Neuronal stem cell (in vitro differentiated cells): ENCODE data around the gene OR2C3.

Source experiments
- DNase-seq: peaks from one replicate; pipeline ENCODE4 v3.0.0-alpha.2; 2013; ENCODE audit warnings: low spot score
- H2AFZ ChIP-seq: one replicate; pipeline ENCODE4 v1.6.1; 2013; ENCODE audit warnings: mild to moderate bottlenecking, low read length, inconsistent platforms
- H2AK5ac ChIP-seq: 2 replicates; pipeline ENCODE4 v1.6.1; 2013; ENCODE audit warnings: low read depth, mild to moderate bottlenecking, inconsistent platforms, low read length, moderate library complexity, mixed read lengths
- H2BK120ac ChIP-seq: 2 replicates; pipeline ENCODE4 v1.6.1; 2013; ENCODE audit warnings: low read depth, mild to moderate bottlenecking, inconsistent platforms, low read length, moderate library complexity, mixed read lengths
- H2BK12ac ChIP-seq: one replicate; pipeline ENCODE4 v1.6.1; 2013; ENCODE audit warnings: low read length, inconsistent platforms
- H2BK15ac ChIP-seq: 2 replicates; pipeline ENCODE4 v1.6.1; 2013; ENCODE audit warnings: mild to moderate bottlenecking, low read length, inconsistent platforms, mixed read lengths
- H2BK5ac ChIP-seq: one replicate; pipeline ENCODE4 v1.6.1; 2013; ENCODE audit warnings: inconsistent platforms, mild to moderate bottlenecking, low read length, moderate library complexity
- H3K14ac ChIP-seq: one replicate; pipeline ENCODE4 v1.6.1; 2013; ENCODE audit warnings: low read length, inconsistent platforms
- H3K18ac ChIP-seq: 2 replicates; pipeline ENCODE4 v1.6.1; 2013; ENCODE audit warnings: low read length, inconsistent platforms
- H3K23ac ChIP-seq: 2 replicates; pipeline ENCODE4 v1.6.1; 2013; ENCODE audit warnings: low read depth, mild to moderate bottlenecking, mixed read lengths, low read length, inconsistent platforms; ENCODE audit not compliant: poor library complexity
- H3K27ac ChIP-seq: replicated peaks from 3 replicates; pipeline ENCODE4 v1.5.1; 2013; ENCODE audit warnings: low read length, inconsistent platforms
- H3K27me3 ChIP-seq, 3 experiments: 2 replicates each; pipeline ENCODE4 v1.6.1; 2013; ENCODE audit warnings: low read length in 3 of 3, mild to moderate bottlenecking in 2 of 3, inconsistent platforms in 1 of 3, low read depth in 1 of 3, mixed read lengths in 1 of 3, moderate library complexity in 1 of 3; ENCODE audit not compliant: control insufficient read depth in 3 of 3, insufficient read depth in 3 of 3
- H3K36me3 ChIP-seq, 2 donors: replicated peaks in 1 of 2; 2 replicates each; pipeline ENCODE4 v1.6.1; 2013; ENCODE audit warnings: low read length in 2 of 2; ENCODE audit not compliant: control insufficient read depth in 2 of 2, insufficient read depth in 2 of 2
- H3K4ac ChIP-seq: 2 replicates; pipeline ENCODE4 v1.6.1; 2013; ENCODE audit warnings: inconsistent platforms, mild to moderate bottlenecking, low read length, moderate library complexity
- H3K4me1 ChIP-seq, 2 donors: 1 replicate in 1 of 2; 2 replicates in 1 of 2; pipeline ENCODE4 v1.6.1; 2013; ENCODE audit warnings: low read length in 2 of 2, low read depth in 1 of 2; ENCODE audit not compliant: control insufficient read depth in 2 of 2, insufficient read depth in 1 of 2
- H3K4me2 ChIP-seq: one replicate; pipeline ENCODE4 v1.6.1; 2013; ENCODE audit warnings: mild to moderate bottlenecking, low read length, inconsistent platforms; ENCODE audit not compliant: insufficient read depth, poor library complexity, severe bottlenecking
- H3K4me3 ChIP-seq, 2 donors: 2 replicates each; pipeline ENCODE4 v1.5.1; 2013; ENCODE audit warnings: low read length in 2 of 2, mild to moderate bottlenecking in 2 of 2, inconsistent platforms in 1 of 2, moderate library complexity in 1 of 2
- H3K79me1 ChIP-seq: one replicate; pipeline ENCODE4 v1.6.1; 2013; ENCODE audit warnings: low read depth, mild to moderate bottlenecking, inconsistent platforms, low read length, moderate library complexity
- H3K9ac ChIP-seq: one replicate; pipeline ENCODE4 v1.6.1; 2013; ENCODE audit warnings: mild to moderate bottlenecking, low read depth, low read length, inconsistent platforms; ENCODE audit not compliant: poor library complexity
- H3K9me3 ChIP-seq, 2 donors: replicated peaks in 1 of 2; 2 replicates each; pipeline versions ENCODE3 to v1.6.1; 2013; ENCODE audit warnings: low read length in 2 of 2, mild to moderate bottlenecking in 2 of 2, inconsistent platforms in 1 of 2, low read depth in 1 of 2, mixed read lengths in 1 of 2, moderate library complexity in 1 of 2; ENCODE audit not compliant: control insufficient read depth in 2 of 2, insufficient read depth in 1 of 2
- H4K8ac ChIP-seq: one replicate; pipeline ENCODE4 v1.6.1; 2013; ENCODE audit warnings: low read depth, mild to moderate bottlenecking, inconsistent platforms, low read length, moderate library complexity
- H4K91ac ChIP-seq: one replicate; pipeline ENCODE4 v1.6.1; 2013; ENCODE audit warnings: low read length, low read depth, mild to moderate bottlenecking, inconsistent platforms; ENCODE audit not compliant: poor library complexity
- WGBS, 2 donors: extraction: QIAGEN DNeasy Blood & Tissue Kit; methylation state at CpG; one replicate each; pipeline ENCODE4 v1.1.7; 2013; ENCODE audit warnings: missing lambda C conversion rate in 2 of 2, mixed read lengths in 1 of 2; ENCODE audit not compliant: insufficient read length in 2 of 2, insufficient replicate concordance in 1 of 2; ENCODE audit errors: extremely low coverage in 2 of 2; 5-methylcytosine and 5-hydroxymethylcytosine counted together

OR2C3 gene

GRCh38 chr1:247506831-247507230, 29.4 kb downstream of the OR2C3 start:
- Histone ChIP-seq H4K8ac (no peak overlapping the region), H3K18ac (no peak overlapping the region), H3K14ac (no peak overlapping the region), H3K4ac (no peak overlapping the region), H3K9me3 (no peaks in the 10 kb centered on the region), H2AK5ac (no peak overlapping the region), H2BK5ac (no peak overlapping the region), H3K79me1 (no peaks in the 10 kb centered on the region), H3K27ac (no peak overlapping the region), H2BK120ac (no peak overlapping the region), H3K4me1 (no peaks in the 10 kb centered on the region), H3K36me3 (no peaks in the 10 kb centered on the region), H3K27me3 (no peaks in the 10 kb centered on the region), H2AFZ (no peak overlapping the region), H3K9ac (no peak overlapping the region), H2BK12ac (no peak overlapping the region), H2BK15ac (no peak overlapping the region), H3K4me3 (no peak overlapping the region), H4K91ac (no peak overlapping the region), H3K4me2 (no peak overlapping the region), H3K23ac (no peak overlapping the region)
- no CpG with 5 or more reads among the region's 3 CpGs for WGBS, 2 donors
- DNase-seq, result no peak

DNA sequence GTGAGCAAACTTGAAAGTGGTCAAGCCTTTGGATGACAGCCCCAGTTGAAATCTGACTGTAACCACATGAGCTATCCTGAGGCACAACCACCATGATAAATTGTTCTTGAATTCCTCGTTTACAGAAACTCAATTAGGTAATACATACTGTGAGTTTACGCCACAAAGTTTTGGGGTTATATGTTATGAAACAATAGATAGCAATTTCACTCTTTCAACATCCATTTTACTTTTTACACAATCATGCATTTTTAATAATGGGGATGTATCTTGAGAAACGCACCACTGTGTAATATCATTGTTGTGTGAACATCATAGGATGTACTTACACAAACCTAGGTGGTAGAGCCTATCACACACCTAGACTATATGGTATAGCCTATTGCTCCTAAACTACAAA, 35.4 kb downstream of the OR2C3 start:
- Histone ChIP-seq H3K9me3 (no peaks in the 10 kb centered on the region), H3K9ac (no peak overlapping the region), H2BK5ac (no peak overlapping the region), H3K27ac (no peak overlapping the region), H3K14ac (no peak overlapping the region), H4K8ac (no peak overlapping the region), H3K79me1 (no peaks in the 10 kb centered on the region), H3K4me2 (no peak overlapping the region), H3K18ac (no peak overlapping the region), H3K4ac (no peak overlapping the region), H2AK5ac (no peak overlapping the region), H3K4me1 (no peaks in the 10 kb centered on the region), H2BK120ac (no peak overlapping the region), H3K23ac (no peak overlapping the region), H2BK12ac (no peak overlapping the region), H3K4me3 (no peak overlapping the region), H4K91ac (no peak overlapping the region), H3K36me3 (no peaks in the 10 kb centered on the region), H2AFZ (no peak overlapping the region), H2BK15ac (no peak overlapping the region), H3K27me3 (no peaks in the 10 kb centered on the region)
- DNase-seq, result no peak
- no CpG with 5 or more reads among the region's 3 CpGs for WGBS, 2 donors

DNA sequence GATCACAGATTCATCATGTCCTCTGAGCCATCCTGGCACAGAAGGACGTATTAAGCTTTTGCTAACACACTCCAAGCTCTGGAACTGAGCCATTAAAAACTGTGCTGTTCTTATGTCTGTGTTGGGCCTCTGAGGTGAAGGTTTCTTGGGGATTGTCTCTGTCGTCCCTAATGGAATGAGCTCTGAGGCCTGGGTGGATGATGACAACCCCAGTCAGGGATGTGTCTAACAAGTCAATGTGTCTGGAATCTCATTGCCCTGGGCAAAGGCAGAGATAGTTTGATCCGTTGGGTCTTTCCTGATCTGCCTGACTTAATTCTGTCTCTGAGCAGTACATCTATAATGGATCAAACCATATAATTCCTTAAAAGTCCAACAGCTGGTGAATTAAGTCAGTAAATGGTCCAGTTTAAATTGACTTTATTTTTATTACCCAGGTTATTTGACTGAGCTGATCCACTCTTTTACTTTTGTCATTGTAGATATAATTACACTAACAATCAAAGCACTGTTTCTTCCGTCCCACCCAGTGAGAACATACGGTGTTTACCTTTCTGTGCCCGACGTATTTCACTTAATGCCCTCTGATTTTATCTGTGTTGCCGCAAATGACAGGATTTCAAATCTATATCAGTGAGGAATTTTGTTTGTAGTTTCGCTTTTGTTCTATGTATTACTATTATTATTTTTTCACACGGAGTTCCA, 39.5 kb downstream of the OR2C3 start:
- H3K27ac ChIP-seq, result no peak overlapping the region
- H2BK12ac ChIP-seq, result no peak overlapping the region
- H2AFZ ChIP-seq, result no peak overlapping the region
- H3K14ac ChIP-seq, result no peak overlapping the region
- DNase-seq, result no peak
- no peak overlapping the region for H2AK5ac ChIP-seq
- no peak overlapping the region for H3K18ac ChIP-seq
- H3K9ac ChIP-seq, result no peak overlapping the region
- WGBS, 2 donors, result no CpG with 5 or more reads among the region's 10 CpGs
- H3K36me3 ChIP-seq, result no peaks in the 10 kb centered on the region
- no peak overlapping the region for H2BK5ac ChIP-seq
- H3K9me3 ChIP-seq, result no peaks in the 10 kb centered on the region
- H3K4ac ChIP-seq, result no peak overlapping the region
- H4K8ac ChIP-seq, result no peak overlapping the region
- no peaks in the 10 kb centered on the region for H3K27me3 ChIP-seq
- no peaks in the 10 kb centered on the region for H3K4me1 ChIP-seq
- H3K4me2 ChIP-seq, result no peak overlapping the region
- no peak overlapping the region for H3K4me3 ChIP-seq
- no peak overlapping the region for H4K91ac ChIP-seq
- no peak overlapping the region for H3K23ac ChIP-seq
- H2BK15ac ChIP-seq, result no peak overlapping the region
- no peaks in the 10 kb centered on the region for H3K79me1 ChIP-seq
- H2BK120ac ChIP-seq, result no peak overlapping the region

DNA sequence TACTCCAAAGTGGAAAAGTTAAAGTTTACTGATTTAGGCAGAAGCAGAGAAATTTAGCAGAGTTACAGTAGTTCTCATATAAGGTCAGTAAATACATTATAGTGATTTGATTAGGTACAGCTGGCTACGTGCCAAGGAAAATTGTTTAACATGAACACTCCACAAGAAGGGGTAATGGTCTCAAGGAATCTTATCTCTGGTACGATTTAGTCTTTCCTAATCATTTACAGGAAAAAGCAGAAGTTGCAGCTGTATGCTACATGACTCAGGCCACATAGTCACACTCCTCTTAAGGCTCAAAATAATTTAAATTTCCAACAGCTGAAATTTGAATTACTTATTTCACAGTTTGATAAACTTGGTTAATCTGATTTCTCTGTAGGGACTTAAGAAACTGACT, 41.5 kb downstream of the OR2C3 start:
- H2AFZ ChIP-seq, result no peak overlapping the region
- no peaks in the 10 kb centered on the region for H3K27me3 ChIP-seq
- no peak for DNase-seq
- no peak overlapping the region for H2BK5ac ChIP-seq
- H2BK15ac ChIP-seq, result no peak overlapping the region
- H2AK5ac ChIP-seq, result no peak overlapping the region
- no peak overlapping the region for H3K14ac ChIP-seq
- no peaks in the 10 kb centered on the region for H3K79me1 ChIP-seq
- no peak overlapping the region for H3K18ac ChIP-seq
- no peak overlapping the region for H3K4ac ChIP-seq
- H4K91ac ChIP-seq, result no peak overlapping the region
- no peak overlapping the region for H2BK12ac ChIP-seq
- no peak overlapping the region for H4K8ac ChIP-seq
- no peak overlapping the region for H3K4me2 ChIP-seq
- WGBS, 2 donors, result no CpG with 5 or more reads among the region's 2 CpGs
- H3K4me1 ChIP-seq, result no peaks in the 10 kb centered on the region
- H3K36me3 ChIP-seq, result no peaks in the 10 kb centered on the region
- H3K4me3 ChIP-seq, result no peak overlapping the region
- H3K9ac ChIP-seq, result no peak overlapping the region
- no peak overlapping the region for H3K23ac ChIP-seq
- no peak overlapping the region for H3K27ac ChIP-seq
- H3K9me3 ChIP-seq, result no peaks in the 10 kb centered on the region
- H2BK120ac ChIP-seq, result no peak overlapping the region
